ENCODE results near the gene STX2.
"Not testable (repeated sequence)": the region's sequence is repeated elsewhere in the genome, so short reads cannot be mapped to it uniquely, and the experiment has no call there.

DNA sequence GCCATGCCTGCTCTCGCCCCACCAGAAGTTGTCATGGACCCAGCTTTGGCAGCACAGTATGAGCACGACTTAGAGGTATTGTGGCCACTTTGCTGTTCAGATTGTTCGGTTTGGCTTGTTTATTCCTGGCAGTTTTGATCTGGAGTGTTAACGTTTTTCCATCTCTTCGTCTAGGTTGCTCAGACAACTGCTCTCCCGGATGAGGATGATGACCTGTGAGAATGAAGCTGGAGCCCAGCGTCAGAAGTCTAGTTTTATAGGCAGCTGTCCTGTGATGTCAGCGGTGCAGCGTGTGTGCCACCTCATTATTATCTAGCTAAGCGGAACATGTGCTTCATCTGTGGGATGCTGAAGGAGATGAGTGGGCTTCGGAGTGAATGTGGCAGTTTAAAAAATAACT lies 36.7 kb upstream of the STX2 start:
- TF ChIP-seq, protein P1, sequence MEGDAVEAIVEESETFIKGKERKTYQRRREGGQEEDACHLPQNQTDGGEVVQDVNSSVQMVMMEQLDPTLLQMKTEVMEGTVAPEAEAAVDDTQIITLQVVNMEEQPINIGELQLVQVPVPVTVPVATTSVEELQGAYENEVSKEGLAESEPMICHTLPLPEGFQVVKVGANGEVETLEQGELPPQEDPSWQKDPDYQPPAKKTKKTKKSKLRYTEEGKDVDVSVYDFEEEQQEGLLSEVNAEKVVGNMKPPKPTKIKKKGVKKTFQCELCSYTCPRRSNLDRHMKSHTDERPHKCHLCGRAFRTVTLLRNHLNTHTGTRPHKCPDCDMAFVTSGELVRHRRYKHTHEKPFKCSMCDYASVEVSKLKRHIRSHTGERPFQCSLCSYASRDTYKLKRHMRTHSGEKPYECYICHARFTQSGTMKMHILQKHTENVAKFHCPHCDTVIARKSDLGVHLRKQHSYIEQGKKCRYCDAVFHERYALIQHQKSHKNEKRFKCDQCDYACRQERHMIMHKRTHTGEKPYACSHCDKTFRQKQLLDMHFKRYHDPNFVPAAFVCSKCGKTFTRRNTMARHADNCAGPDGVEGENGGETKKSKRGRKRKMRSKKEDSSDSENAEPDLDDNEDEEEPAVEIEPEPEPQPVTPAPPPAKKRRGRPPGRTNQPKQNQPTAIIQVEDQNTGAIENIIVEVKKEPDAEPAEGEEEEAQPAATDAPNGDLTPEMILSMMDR (IDR thresholded peaks at IDR 0.05): not testable (repeated sequence)
- TF ChIP-seq POLR2AphosphoS5 (IDR thresholded peaks at IDR 0.05; ENCODE audit: insufficient read depth in 1 of 2, low read depth in 1 of 2); POLR2A (IDR thresholded peaks at IDR 0.05): not testable (repeated sequence)
